Activated CD4-positive, alpha-beta T cell treated with anti-CD3 and anti-CD28 coated beads for 36 hours (primary cell): ENCODE measurements around the gene PIP4P1. TPM values are rescaled to one million over a fixed set of nuclear protein-coding genes. Genes with fewer than 3 reads are reported as not detected.
"Not testable (repeated sequence)": the region's sequence is repeated elsewhere in the genome, so short reads cannot be mapped to it uniquely, and the experiment has no call there.

Experiments used
- ATAC-seq: fragments of 200-7000 bp; cut with Tn5 transposase; one replicate; pipeline ENCODE4 v1.10.0; 2021; ENCODE audit warnings: mild to moderate bottlenecking, moderate library complexity
- CTCF ChIA-PET: fragments of 350-600 bp; sonication (Branson Sonifier 250); formaldehyde crosslinking; loops from one replicate; lab custom pipeline; 2021; ENCODE audit warnings: antibody characterized with exemption; lab: Charles Lee
- POLR2A ChIA-PET: fragments of 350-600 bp; sonication (Branson Sonifier 250); formaldehyde crosslinking; loops from one replicate; lab custom pipeline; 2021; ENCODE audit warnings: antibody characterized with exemption, inconsistent platforms; lab: Charles Lee
- DNase-seq: peaks from one replicate; pipeline ENCODE4 v3.0.0-alpha.2; 2020
- H3K27ac Mint-ChIP-seq: one replicate; pipeline ENCODE4 v1.8.0; 2021; ENCODE audit warnings: mixed read lengths
- H3K27me3 Mint-ChIP-seq: one replicate; pipeline ENCODE4 v1.8.0; 2021; ENCODE audit warnings: mixed read lengths
- H3K36me3 Mint-ChIP-seq: one replicate; pipeline ENCODE4 v1.8.0; 2021; ENCODE audit warnings: low read depth, mixed read lengths
- H3K4me1 Mint-ChIP-seq: one replicate; pipeline ENCODE4 v1.8.0; 2021; ENCODE audit warnings: mixed read lengths
- H3K4me3 Mint-ChIP-seq: one replicate; pipeline ENCODE4 v1.8.0; 2021; ENCODE audit warnings: mild to moderate bottlenecking, moderate library complexity, mixed read lengths
- H3K9me3 Mint-ChIP-seq: one replicate; pipeline ENCODE4 v1.8.0; 2021; ENCODE audit warnings: low read depth, mixed read lengths
- intact Hi-C, 2 experiments: fragments of 100-400 bp; cut with DNase I in 1 of 2; cut with micrococcal nuclease in 1 of 2; formaldehyde crosslinking; loops; one replicate each; pipeline versions ENCODE4 v1.14.2 to v1.15.1; 2022 to 2024; cut with DNase I, micrococcal nuclease
- total RNA-seq, 2 experiments: library from RNA; stranded (reverse); gene quantifications; one replicate each; pipeline ENCODE4 v1.2.3, GENCODE V29; 2021

Gene PIP4P1
- total RNA-seq: 10 to 100 TPM; 24.2 to 24.7 TPM

DNA sequence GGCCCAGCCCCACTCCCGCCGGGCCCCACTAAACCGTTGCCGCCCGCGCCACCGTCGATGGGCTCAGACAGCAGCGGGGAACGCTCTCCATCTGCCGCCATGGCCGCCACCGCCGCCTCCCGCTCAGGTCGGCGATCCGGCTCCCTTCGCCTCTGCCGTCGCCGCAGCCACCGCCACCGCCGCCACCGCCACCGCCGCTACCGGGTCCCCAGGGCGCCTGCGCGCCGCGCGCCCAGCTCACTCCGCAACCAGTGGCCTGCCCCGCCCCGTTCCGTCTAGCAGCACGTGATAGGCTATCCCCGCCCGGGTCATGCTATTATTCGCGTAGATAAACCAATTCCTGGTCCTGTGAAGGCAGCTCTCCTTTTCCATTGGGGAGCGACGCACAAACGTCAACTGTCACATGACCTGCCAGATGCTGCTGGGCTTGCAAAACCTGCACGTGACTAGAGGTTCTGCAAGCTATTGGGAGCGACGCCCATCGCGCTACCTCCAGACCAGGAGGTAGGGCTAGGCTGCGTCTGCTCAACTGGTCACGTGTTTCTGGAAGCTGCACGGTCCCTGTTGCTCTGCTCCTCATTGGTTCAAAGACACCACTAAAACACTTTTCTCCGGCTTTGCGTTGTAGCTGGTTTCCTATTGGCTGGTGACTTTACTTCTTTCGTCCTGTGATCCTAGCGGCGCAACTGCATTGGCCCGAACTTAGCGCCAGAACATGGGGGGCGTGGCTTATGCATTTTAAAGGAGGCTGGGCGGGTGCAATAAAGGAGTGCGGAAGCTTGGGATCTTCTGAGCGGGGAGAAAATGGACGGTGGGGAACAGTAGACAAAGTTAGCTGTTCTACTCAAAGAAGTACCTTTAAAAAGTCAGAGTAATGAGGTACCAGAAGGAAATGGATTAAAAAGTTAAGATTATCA, at the start of gene PIP4P1:
Gene PIP4P1, minus strand, starts transcription at position 210 of the 917 bp plus-strand sequence. Its CDS starts 109 bp downstream, at position 101.
- intact Hi-C loops: loop anchor here (1.0 to 5.0 kb wide), 6 partner anchors 8 to 921 kb away; partner anchors contain the start of genes PNP (in 2 of the 2), PARP2 (in 1 of the 2), SUPT16H (in 1 of the 2) and TEP1 (in 1 of the 2)
- H3K27me3 Mint-ChIP-seq: no peaks in the 10 kb centered on the region
- no peaks in the 10 kb centered on the region for H3K9me3 Mint-ChIP-seq
- H3K4me1 Mint-ChIP-seq: peaks cover 26% of the 10 kb centered on the region
- peak within 1 kb of the TSS; percentile 96 for H3K27ac Mint-ChIP-seq
- H3K36me3 Mint-ChIP-seq: peaks cover 25% of the 10 kb centered on the region
- ATAC-seq (peak; percentile 95), DNase-seq (peak; percentile 99)
- ChIA-PET CTCF (interaction anchor here (0.7 to 1.9 kb wide), 13 partner anchors 8 to 510 kb away, joined by 3 to 10 read pairs (median 4); partner anchors contain the start of genes PARP2, PNP and RNASE4), POLR2A (interaction anchor here (1.0 to 2.7 kb wide), 9 partner anchors 8 to 118 kb away, joined by 3 to 49 read pairs (median 8); partner anchors contain the start of genes PARP2, PNP and TEP1)
- H3K4me3 Mint-ChIP-seq: peak within 1 kb of the TSS; percentile 84

DNA sequence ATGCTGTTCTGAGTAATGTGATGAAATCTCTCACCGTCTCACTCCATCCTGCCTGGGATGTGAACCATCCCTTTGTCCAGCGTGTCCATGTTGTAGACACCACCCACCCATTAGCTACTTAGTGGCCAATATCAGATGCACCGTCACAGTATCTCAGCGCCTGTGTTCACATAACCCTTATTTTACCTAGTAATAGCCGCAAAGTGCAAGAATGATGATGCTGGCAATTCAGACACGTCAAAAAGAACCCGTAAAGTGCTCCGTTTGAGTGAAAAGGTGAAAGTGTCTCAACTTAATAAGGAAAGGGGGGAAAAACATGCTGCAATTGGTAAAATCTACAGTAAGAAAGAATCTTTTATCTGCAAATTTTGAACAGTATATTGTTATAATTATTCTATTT, 47.1 kb upstream of the PIP4P1 start:
- no peak for DNase-seq
- no peaks in the 10 kb centered on the region for H3K36me3 Mint-ChIP-seq
- no peaks in the 10 kb centered on the region for H3K27me3 Mint-ChIP-seq
- POLR2A ChIA-PET: no interaction called here
- no peak overlapping the region for H3K4me3 Mint-ChIP-seq
- H3K9me3 Mint-ChIP-seq: no peaks in the 10 kb centered on the region
- CTCF ChIA-PET: no interaction called here
- intact Hi-C loops: no loop called here
- no peak for ATAC-seq
- H3K4me1 Mint-ChIP-seq: peaks cover 5% of the 10 kb centered on the region
- H3K27ac Mint-ChIP-seq: no peak overlapping the region

DNA sequence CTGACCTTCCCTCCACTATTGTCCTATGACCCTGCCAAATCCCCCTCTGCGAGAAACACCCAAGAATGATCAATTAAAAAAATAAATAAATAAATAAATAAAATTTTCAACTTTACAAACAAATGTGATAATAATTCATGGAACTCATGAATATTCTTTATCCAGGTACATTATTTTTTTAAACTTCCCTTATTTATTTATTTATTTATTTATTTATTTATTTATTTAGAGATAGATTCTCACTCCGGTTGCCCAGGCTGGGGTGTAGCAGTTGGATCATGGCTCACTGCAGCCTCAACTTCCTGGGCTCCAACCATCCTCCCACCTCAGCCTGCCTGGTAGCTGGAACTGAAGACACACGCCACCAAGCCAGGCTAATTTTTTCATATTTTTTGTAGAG, 46.3 kb upstream of the PIP4P1 start:
- H3K27ac Mint-ChIP-seq, POLR2A ChIA-PET: not testable (repeated sequence)

DNA sequence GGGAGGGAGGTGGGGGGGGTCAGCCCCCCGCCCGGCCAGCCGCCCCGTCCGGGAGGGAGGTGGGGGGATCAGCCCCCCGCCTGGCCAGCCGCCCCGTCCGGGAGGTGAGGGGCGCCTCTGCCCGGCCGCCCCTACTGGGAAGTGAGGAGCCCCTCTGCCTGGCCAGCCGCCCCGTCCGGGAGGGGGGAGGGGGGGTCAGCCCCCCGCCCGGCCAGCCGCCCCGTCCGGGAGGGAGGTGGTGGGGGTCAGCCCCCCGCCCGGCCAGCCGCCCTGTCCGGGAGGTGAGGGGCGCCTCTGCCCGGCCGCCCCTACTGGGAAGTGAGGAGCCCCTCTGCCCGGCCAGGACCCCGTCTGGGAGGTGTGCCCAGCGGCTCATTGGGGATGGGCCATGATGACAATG, 45.5 kb upstream of the PIP4P1 start:
- intact Hi-C loops, DNase-seq, H3K36me3 Mint-ChIP-seq, CTCF ChIA-PET, H3K9me3 Mint-ChIP-seq, ATAC-seq, POLR2A ChIA-PET, H3K27me3 Mint-ChIP-seq, H3K4me3 Mint-ChIP-seq, H3K4me1 Mint-ChIP-seq, H3K27ac Mint-ChIP-seq: not testable (repeated sequence)

More for the DNA sequence above, 46.3 kb upstream of the PIP4P1 start:
- ATAC-seq, intact Hi-C loops, H3K36me3 Mint-ChIP-seq, DNase-seq, H3K27me3 Mint-ChIP-seq, H3K4me1 Mint-ChIP-seq, CTCF ChIA-PET, H3K9me3 Mint-ChIP-seq, H3K4me3 Mint-ChIP-seq: not testable (repeated sequence)

DNA sequence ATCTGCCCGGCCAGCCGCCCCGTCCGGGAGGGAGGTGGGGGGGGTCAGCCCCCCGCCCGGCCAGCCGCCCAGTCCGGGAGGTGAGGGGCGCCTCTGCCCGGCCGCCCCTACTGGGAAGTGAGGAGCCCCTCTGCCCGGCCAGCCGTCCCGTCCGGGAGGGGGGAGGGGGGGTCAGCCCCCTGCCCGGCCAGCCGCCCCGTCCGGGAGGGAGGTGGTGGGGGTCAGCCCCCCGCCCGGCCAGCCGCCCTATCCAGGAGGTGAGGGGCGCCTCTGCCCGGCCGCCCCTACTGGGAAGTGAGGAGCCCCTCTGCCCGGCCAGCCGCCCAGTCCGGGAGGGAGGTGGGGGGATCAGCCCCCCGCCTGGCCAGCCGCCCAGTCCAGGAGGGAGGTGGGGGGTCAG, 45.0 kb upstream of the PIP4P1 start:
- CTCF ChIA-PET, H3K27me3 Mint-ChIP-seq, ATAC-seq, DNase-seq, H3K27ac Mint-ChIP-seq, POLR2A ChIA-PET, H3K36me3 Mint-ChIP-seq, H3K9me3 Mint-ChIP-seq, H3K4me3 Mint-ChIP-seq, H3K4me1 Mint-ChIP-seq, intact Hi-C loops: not testable (repeated sequence)

DNA sequence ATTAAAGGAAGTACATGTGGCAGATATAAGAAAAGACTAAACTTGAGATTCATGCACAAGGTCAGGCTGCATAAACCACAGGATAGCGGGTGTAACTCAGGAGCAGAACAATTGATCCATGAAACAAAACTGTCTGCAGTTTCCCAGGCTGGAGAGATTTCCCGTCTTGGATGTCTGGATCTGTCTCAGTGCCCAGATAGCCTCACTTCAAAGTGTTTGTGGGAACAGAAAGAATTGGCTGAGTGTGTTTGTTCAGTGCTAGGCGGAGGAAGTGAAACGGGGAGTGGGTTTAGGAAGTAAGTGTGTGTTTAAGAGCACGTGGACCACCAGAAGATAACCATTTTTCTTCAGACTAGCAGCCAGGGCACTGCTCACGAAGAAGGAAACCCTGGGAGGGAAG, 42.7 kb upstream of the PIP4P1 start:
- no peak for DNase-seq
- H3K27me3 Mint-ChIP-seq: no peaks in the 10 kb centered on the region
- ATAC-seq: no peak
- peaks cover 10% of the 10 kb centered on the region for H3K4me1 Mint-ChIP-seq
- no peak overlapping the region for H3K4me3 Mint-ChIP-seq
- H3K27ac Mint-ChIP-seq: no peak overlapping the region
- intact Hi-C loops: no loop called here
- no peaks in the 10 kb centered on the region for H3K9me3 Mint-ChIP-seq
- CTCF ChIA-PET: no interaction called here
- POLR2A ChIA-PET: no interaction called here
- no peaks in the 10 kb centered on the region for H3K36me3 Mint-ChIP-seq

DNA sequence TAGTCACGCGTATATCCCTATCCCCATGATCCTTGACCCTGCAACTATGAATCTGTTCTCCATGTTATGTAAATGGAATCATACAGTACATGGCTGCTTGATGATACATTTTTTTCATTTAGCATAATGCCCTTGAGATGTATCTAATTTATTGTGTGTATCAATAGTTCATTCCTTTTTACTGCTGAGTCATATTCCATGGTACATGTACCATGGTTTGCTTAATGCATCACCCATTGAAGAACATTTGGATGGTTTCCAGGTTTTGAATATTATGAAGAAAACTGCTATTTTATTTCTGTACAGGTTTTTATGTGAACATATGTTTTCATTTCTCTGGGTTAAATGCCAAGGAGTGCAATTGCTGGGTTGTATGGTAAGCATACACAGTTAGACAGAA, 40.1 kb upstream of the PIP4P1 start:
- no peak for ATAC-seq

DNA sequence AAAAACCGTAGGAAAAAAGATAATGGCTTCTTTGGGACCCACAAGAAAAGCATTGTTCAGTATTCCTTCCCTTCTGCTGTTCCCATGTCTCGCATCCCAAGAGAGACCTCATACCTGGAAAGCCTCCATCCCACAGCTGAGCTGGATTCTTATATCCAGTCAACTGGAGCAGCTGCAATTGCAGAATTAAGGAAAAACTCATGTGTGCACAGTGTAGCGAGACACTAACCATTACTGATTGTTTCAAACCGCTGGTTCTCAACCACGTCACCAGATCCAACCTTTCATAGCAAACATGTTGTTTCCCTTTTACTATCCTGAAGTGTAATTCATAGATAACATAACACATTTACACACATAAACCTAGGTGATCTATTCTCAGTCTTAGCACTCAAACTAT, 38.6 kb upstream of the PIP4P1 start:
- ChIA-PET POLR2A (interaction anchor here (0.6 kb wide), 1 partner anchor 18 kb away, joined by 3 read pairs; no protein-coding TSS in a partner anchor), CTCF (interaction anchor here (0.6 to 1.0 kb wide), 2 partner anchors 25 to 399 kb away, joined by 3 to 4 read pairs; no protein-coding TSS in a partner anchor)
- Mint-ChIP-seq H3K27me3 (no peaks in the 10 kb centered on the region), H3K4me1 (peaks cover 27% of the 10 kb centered on the region), H3K9me3 (no peaks in the 10 kb centered on the region), H3K4me3 (no peak overlapping the region), H3K27ac (no peak overlapping the region), H3K36me3 (no peaks in the 10 kb centered on the region)
- DNase-seq (no peak), ATAC-seq (no peak)
- intact Hi-C loops: no loop called here

More for the DNA sequence above, 40.1 kb upstream of the PIP4P1 start:
- DNase-seq: no peak
- no peaks in the 10 kb centered on the region for H3K27me3 Mint-ChIP-seq
- POLR2A ChIA-PET: no interaction called here
- CTCF ChIA-PET: no interaction called here
- no peaks in the 10 kb centered on the region for H3K36me3 Mint-ChIP-seq
- H3K4me3 Mint-ChIP-seq: no peak overlapping the region
- no peaks in the 10 kb centered on the region for H3K9me3 Mint-ChIP-seq
- H3K4me1 Mint-ChIP-seq: peaks cover 13% of the 10 kb centered on the region
- intact Hi-C loops: no loop called here
- H3K27ac Mint-ChIP-seq: no peak overlapping the region

DNA sequence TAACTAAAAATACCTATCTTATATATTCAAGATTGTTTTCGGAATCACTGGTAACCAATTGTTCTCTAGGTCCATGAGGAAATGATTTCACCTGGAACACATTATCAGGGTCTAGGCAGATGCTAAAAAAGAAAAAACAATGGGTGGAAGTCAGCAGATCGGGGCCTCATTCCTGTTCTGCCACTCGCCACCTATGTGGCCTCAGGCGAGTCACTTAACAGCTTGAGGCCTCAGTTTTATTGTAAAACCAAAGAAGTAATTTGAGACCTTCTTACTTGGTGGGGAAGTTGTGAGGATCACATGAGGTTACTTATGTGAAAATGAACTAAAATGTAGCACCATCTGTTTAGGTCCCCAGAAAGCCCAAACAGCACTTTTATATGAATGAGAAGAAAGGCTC, 37.9 kb upstream of the PIP4P1 start:
- intact Hi-C loops: no loop called here
- Mint-ChIP-seq H3K4me3 (no peak overlapping the region), H3K9me3 (no peaks in the 10 kb centered on the region), H3K36me3 (no peaks in the 10 kb centered on the region), H3K27ac (no peak overlapping the region), H3K27me3 (no peaks in the 10 kb centered on the region), H3K4me1 (peaks cover 30% of the 10 kb centered on the region)
- DNase-seq: peak; percentile 22
- peak; percentile 53 for ATAC-seq
- ChIA-PET CTCF (no interaction called here), POLR2A (interaction anchor here (0.6 kb wide), 1 partner anchor 14 kb away, joined by 6 read pairs; no protein-coding TSS in a partner anchor)

DNA sequence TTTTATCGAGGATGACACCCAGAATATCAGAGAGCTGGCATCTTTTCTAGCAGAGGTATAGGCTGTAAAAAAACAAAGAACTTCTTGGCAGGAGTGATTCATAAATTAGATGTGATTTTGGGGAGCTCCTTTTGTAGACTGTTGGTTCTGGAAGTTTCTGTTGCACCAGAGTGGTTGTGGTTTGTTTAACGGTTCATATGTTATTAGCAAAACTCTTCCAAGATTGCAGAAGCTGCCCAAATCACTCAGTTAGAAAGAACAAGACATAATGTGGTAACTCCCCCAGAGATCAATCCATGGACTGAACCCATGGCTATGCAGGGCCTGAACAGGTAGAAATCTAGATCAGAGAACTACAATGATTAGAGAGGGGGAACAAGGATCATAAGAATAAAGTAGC, 37.4 kb upstream of the PIP4P1 start:
- Mint-ChIP-seq H3K9me3 (no peaks in the 10 kb centered on the region), H3K4me1 (peaks cover 30% of the 10 kb centered on the region), H3K36me3 (no peaks in the 10 kb centered on the region), H3K27me3 (no peaks in the 10 kb centered on the region), H3K4me3 (no peak overlapping the region), H3K27ac (peak overlapping the region; percentile 18)
- intact Hi-C loops: no loop called here
- DNase-seq (no peak), ATAC-seq (no peak)
- ChIA-PET POLR2A (no interaction called here), CTCF (interaction anchor here (0.9 kb wide), 1 partner anchor 25 kb away, joined by 3 read pairs; no protein-coding TSS in a partner anchor)

DNA sequence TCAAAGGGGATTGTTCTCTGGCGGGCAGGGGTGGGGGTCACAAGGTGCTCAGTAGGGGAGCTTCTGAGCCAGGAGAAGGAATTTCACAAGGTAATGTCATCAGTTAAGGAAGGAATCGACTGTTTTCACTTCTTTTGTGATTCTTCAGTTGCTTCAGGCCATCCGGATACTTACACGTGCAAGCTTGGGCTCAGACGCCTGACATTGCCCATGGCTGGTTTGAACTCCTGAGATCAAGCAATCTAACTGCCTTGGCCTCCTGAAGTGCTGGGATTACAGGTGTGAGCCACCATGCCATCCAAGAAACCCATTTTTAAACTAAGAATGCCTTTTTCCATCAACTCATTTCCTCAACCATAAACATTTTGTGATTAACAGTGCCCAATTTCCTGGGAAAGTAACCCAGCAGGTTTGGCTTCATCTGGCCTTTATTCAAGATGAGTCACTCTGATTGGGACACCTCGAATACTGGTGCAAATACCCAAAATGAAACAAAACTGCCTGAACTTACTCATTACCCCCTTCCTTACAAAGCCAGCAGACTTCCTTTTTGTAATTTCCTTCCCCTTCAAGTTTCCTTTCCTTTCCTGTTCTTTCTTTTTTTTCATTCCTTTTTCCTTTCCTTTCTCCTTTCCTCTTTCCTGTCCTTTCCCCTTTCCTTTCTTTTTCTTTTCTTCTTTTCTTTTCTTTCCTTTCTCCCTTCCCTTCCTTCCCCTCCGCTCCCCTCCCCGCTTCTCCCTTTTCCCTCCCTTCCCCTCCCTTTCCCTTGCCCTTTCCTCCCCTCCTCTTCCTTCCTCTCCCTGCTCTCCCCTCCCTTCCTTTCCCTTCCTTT, 33.9 kb upstream of the PIP4P1 start:
- H3K27me3 Mint-ChIP-seq: no peaks in the 10 kb centered on the region
- H3K27ac Mint-ChIP-seq: peak overlapping the region; percentile 64
- H3K36me3 Mint-ChIP-seq: no peaks in the 10 kb centered on the region
- ChIA-PET POLR2A (no interaction called here), CTCF (interaction anchor here (1.3 kb wide), 1 partner anchor 8 kb away, joined by 4 read pairs; no protein-coding TSS in a partner anchor)
- ATAC-seq (peak; percentile 73), DNase-seq (no peak)
- H3K9me3 Mint-ChIP-seq: no peaks in the 10 kb centered on the region
- H3K4me3 Mint-ChIP-seq: no peak overlapping the region
- intact Hi-C loops: loop anchor here (5.0 kb wide), 2 partner anchors 93 to 187 kb away; partner anchors contain the start of gene RNASE4 (in 1 of the 2)
- H3K4me1 Mint-ChIP-seq: peaks cover 55% of the 10 kb centered on the region
